Activated naive CD4-positive, alpha-beta T cell treated with anti-CD3 and anti-CD28 coated beads, Interleukin-2, amount 50 U/mL, for 16 hours (primary cell): ENCODE results near the gene CSRP1.
"Not testable (repeated sequence)": the region's sequence is repeated elsewhere in the genome, so short reads cannot be mapped to it uniquely, and the experiment has no call there.

Experiments
- DNase-seq: peaks from one replicate; pipeline ENCODE4 v3.0.0-alpha.2; 2020

CSRP1 gene

DNA sequence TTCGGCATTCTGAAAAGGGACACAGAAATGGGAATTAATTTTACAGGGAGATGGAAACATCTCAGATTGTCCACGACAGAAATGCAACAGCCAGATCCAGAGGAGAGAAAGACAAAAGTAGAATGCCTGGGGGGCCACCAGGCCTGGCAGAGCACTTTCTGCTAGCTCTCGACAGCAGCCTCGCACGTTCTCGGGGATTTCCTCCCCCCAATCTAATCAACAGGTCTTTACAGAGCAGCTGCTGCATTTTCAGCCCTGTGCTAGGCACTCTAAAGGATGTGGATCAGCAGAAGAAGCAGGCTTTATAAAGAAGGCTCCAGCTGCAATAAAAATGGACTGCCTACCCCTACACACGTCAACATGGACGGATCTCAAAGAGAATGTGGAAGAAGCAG is 10.6 kb downstream of the CSRP1 start:
- DNase-seq = no peak

DNA sequence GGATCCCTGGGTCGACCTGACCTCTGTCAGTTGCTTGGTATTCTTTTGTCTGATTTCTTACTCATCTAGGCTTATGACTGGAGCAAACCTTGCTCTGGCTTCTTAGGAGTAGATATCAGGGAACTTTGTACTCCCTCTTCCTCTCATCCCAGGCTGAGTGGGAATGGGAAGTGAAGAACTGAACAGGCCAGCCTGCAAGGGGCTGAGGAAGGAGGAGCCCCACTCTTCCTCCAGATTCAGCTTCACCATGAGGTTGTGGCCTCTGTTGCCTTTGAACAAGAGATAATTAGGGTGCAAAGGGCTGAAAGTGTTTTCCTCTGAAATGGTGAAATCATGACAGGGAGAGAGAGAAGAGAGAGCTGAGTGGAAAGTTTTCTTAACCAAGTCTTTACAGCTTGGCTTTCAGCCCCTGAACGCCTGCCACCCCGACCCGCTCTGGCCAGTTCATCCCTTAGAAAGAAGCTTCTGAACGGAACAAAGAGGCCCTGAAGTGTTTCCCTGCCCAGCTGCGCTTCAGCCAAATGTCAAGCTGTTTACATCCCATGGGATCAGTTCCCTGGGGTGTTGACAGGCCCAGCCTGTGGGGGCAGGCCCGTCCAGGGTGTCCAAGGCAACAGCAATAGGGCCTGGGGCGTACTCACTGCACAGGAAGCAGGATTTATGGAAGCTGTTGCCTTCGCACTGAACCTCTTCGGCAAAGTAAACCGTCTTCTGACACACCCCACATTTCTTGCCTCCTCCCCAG is 11.2 kb downstream of the CSRP1 start:
- no peak for DNase-seq

DNA sequence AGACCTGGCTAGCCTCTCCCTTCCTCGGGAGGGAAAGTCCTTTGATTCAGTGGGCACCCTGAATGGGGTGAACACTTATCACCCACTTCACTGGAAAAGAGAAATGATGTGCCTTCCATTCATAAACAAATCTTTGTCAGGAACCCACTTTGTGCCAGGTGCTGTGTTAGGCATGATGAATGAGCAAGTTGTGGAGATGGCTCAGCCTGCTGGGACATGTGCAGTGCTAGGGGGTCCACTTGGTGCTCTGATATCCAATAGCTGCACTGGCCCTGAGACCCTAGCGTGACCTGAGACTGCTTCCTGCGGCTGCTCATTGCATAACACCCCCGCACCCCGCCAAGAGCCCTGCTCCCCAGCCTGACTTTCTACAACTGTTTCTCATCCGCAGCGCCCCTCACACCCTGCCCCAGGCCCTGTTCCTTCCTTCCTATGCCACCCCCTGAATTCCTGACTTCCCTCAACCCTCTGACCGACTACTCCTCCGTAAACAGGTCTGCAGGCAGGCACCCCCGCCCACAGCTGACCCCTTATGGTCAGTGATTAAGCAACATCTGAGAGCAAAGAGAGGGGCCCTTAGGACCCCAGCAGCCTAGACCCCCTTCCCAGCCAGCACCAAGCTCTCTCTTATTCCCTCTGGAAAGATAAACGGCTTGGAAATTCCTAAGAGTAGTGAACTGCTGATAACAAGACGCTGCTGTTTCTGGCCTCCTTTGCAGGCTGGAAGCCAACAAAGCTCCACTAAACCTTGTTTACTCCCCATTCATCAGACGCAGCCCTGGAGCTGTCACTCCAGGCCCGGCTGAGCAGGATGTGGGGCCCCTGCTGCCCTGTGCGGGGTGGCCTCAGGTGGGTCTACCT is 12.9 kb downstream of the CSRP1 start:
- no peak for DNase-seq

DNA sequence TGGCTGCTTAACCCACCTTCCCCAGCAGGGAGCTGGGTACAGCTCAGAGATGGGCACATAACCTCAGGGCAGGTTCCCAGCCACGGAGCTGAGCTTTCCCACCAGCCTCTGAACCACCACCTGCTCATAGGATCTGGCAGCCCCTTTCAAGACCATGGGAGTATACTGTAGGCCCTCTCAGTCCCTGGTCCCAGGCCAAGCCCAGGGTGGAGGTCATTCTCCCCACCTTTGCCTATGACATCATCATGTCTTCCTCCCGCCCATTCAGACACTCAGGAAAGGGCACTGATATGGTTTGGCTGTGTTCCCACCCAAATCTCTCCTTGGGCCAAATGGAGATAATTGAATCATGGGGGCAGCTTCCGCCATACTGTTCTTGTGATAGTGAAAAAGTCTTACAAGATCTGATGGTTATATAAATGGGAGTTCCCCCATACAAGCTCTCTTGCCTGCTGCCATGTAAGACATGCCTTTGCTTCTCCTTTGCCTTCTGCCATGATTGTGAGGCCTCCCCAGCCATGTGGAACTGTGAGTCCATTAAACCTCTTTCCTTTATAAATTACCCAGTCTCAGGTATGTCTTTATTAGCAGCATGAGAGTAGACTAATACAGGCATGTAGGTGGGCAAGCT is 13.8 kb downstream of the CSRP1 start:
- not testable (repeated sequence) for DNase-seq

DNA sequence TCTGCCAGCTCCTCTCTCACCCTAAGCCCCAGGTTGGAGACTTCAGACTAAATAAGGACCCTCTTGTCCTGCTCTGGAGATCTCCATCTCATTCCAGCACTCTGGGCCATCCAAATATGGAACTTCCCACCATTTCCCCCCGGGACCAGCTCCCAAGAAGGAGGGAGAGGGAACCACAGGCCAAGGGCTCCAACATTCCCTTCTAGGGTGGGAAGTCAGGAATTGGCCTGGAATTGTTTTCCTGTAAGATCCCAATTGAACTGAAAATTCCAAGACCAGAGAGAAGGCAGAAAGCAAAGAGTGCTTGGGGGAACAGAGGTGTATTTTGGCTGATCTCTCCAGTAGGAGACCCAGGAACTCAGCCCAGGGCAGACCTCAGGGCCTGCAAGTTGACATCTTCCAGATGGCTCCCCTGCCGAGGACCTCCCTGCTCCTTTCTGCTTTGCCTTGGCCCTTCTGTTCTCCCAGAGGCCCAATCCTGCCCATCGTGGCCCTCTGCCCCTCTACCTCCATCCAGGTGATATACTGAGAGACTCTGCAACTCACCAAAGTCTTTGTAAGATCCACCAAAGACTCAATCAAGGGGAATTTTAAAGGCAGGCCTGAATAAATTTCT is 14.9 kb downstream of the CSRP1 start:
- DNase-seq = no peak

DNA sequence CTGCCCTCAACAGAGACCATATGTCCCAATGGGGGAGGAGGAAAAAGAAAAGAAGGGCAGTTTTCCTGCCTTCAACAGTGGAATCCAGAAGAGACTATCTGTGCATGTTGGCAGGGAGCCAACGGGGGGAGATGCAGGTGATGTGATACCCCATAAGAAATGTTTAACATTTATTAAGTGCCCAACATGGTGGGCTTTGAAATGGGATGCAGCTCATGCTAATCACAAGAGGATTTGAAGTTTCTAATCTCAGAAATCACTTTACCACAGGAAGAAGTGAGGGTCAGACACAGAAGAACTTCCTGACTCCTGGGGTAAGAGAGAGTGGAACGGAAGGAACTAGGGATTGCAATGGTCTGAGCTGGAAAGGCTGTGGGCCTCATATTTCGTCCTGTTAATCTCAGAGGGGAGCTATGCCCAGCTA is 16.2 kb downstream of the CSRP1 start:
- DNase-seq = no peak

DNA sequence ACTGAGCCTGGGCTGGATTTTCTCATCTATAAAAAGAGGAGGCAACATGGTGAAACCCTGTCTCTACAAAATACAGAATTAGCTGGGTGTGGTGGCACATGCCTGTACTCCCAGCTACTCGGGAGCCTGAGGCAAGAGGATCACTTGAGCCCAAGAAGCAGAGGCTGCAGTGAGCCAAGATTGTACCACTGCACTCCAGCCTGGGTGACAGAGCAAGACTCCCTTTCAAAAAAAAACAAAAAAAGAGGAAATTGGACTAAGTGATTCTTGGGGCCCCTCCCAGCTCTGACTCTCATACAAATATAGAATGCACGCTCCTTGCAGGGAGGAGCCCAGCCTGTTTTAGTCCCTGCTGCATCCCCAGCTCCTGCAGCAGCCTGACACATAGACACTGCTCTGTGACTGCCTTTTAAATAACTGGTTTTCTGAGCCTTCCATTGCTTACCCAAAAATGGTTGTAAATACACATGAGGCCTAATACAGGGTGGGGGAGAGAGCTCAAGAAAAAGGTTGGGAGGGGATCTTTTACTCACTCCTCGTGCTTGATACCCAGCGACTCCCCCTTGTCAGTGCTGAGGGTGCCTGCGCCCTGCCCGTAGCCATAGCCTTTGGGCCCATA is 17.2 kb downstream of the CSRP1 start:
- DNase-seq = no peak

DNA sequence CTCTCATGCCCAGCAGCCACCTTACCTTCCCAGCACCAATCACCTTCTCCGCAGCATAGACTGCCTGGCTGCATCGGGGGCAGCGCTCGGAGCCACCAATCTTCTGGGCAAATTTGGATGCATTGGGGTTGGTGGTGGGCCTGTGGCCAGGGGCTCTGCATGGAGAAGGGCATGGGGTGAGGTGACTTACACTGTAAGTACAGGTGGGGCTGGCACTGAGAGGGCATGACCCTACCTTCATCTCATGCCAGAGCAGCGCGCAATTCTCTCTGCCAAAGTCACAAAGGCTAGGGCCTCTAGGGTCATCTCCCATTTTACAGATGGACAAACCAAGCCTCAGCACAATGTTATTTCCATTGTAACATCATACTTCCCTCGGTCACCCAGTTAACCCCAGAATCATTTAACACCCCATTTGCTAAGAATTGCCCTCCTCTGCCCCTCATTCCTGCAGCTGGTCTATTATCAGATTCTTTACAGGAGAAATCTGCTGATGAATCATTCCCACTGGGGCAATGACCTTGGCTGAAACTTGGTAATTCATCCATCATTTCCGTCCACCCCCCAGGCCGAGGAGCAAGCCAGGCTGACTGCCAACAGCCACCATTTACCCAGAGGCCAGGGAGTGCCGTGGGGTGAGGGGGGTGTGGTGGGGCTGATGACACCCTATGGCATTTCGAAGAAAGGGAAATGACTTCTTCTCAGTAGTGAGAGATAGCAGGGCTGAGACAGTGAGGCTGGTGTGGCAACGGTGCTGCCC is 17.9 kb downstream of the CSRP1 start:
- DNase-seq = no peak

DNA sequence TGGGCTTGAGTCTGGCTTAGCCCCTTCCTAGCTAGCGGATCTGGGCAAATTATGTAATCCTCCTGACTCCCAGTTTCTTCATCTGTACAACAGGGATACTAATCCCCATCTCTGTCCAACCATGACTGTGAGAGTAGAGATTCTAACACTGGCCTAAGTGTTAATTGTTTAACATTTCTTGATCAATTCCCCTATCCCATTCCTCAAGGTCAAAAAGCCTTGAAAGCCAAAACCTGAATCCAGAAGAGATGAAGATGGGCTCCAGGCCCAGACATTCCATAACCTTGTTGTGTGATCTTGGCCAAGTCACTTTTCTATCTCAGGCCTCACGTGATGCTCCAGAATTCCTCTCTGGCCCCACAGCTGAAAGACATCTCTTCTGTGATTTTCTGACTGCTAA is 19.2 kb downstream of the CSRP1 start:
- no peak for DNase-seq

DNA sequence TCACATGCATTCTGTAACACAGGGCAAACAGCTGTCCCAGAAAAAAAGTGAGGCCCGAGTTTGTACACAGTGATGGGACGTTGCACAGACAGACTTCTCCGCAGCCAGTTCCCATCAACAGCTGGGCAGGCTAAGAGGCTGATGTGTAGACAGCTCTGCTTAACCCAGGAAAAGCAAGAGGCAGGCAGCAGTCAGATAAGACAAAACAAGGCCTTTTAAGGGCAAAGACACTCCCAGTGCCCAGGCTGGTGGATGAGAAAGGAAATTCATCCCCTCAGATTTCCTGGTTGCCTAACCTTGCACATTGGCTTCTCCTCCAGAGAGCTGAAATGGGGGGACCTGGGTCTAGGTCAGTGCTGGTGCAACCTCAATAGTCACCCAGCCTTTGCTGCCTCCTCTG is 20.7 kb downstream of the CSRP1 start:
- no peak for DNase-seq

DNA sequence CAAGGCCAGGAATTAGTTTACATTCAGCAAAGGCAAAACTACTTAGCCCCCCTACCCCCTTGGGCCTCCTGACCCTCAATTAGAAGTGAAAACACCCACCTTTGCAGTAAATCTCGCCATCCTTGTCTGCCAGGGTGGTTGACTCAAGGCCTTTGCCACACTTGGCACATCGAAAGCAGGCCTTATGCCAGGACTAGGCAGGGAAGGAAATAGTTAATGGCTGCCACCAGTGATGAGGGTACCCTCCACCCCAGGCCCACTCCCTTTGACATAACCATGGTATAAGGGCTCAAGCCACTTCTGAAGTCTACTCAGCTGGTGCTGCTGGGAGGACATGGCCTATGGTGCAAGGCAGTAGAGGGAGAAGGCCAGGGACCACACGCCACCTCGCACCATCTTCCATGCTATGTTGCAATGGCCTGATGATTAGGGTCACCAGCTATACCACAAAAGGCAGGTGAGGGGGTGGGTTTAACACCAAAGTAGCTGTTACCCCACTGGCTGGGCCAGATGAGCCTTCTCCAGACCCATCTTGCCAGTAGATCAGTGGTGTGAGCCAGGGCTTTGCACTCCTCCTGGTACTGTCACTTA is 21.6 kb downstream of the CSRP1 start:
- DNase-seq = no peak

DNA sequence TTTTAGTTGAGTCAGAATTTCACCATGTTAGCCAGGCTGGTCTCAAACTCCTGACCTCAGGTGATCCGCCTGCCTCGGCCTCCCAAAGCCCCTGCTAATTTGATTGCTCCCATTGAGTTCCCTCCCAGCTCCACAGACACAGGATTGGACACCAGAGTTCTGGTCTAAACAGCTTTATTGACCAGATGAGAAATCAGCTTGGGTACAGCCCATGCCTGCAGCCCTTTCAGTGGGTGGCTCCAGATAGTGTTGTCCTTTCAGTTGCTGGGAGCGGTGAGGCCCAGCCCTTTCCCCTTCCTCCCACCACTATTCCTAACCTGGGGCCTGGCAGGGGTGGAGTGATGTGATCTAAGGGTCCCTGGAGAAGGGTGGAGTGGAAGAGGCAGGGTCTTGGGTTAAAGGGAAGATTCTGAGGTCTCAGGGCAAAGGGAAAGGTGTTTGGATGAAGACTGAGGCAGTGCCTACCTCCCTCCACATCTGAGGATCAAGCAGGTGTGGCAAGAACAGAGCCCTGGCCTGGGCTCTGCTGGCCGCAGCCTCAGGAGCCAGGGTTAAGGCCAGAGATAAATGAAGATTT is 23.5 kb downstream of the CSRP1 start:
- no peak for DNase-seq

DNA sequence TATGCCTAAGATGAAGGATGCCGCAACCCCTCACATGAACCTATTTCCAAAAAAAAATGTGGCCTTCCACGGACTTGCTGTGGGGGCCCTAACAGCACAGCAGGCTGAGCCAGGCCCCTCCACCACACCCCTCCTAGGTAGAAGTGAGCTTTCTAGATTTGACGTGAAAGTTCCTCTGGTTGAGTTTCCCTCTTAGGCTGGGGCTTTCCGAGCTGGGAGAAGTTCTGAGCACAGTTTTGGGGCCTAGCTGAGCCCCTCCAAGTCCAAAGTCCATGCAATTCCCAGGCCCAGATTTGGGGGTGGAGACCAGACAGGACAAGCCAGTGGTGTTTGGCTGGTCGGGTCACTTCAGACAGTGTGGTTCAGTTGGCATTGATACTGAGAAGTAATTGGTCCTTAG is 24.2 kb downstream of the CSRP1 start:
- no peak for DNase-seq

DNA sequence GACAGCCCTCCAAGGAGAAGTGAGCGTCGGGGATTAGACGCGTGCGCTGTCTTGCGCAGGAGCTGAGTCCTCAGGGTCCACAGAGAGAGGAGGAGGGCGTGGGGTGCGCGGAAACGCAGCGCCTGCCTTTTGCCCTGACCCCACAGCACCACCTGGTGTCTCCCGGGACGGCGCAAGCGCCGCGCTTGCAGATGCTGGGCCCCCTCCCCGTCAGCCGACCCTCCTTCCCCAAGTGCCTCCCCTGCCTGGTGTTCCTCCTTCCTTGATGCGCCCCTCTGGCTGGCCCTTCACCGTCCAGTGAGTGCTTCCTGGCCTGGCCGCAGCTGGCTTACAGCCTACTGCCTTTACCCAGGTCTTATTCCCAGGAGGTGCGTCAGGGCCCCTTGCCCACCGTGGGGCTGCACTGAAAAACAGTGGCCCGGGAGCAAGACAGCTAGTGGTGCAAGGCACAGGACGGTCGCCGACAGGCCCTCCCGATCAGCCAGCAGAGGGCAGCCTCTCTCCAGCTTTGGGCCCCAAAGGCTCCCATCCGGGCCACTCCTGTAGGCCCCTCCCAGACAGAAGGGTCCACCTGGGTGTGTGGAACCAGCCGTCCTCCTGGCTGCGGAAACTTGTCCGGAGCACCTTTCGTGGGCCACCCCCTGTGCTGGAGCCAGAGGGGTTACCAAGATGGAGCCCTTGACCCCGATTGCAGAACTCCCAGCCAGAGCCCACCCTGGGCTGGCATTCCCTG is 25.0 kb downstream of the CSRP1 start:
- peak; percentile 83 for DNase-seq

DNA sequence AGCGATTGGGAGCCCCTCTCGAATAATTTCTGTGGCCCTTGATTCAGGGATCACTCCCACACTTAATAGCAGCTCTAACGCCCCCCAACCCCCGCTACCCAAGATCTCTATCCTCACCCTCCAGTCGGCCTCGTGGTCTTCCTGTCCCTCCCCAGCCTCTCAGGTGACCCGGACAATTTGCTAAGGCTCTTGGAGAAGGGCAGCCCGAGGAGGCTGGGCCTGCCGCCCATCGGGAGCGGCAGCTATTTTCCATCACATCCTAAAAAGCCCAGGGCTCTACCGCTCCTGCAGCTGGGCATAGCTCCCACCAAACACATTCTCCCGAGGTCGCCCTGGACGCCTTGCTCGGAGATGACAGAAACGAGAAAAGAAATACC is 25.9 kb downstream of the CSRP1 start:
- DNase-seq = no peak

DNA sequence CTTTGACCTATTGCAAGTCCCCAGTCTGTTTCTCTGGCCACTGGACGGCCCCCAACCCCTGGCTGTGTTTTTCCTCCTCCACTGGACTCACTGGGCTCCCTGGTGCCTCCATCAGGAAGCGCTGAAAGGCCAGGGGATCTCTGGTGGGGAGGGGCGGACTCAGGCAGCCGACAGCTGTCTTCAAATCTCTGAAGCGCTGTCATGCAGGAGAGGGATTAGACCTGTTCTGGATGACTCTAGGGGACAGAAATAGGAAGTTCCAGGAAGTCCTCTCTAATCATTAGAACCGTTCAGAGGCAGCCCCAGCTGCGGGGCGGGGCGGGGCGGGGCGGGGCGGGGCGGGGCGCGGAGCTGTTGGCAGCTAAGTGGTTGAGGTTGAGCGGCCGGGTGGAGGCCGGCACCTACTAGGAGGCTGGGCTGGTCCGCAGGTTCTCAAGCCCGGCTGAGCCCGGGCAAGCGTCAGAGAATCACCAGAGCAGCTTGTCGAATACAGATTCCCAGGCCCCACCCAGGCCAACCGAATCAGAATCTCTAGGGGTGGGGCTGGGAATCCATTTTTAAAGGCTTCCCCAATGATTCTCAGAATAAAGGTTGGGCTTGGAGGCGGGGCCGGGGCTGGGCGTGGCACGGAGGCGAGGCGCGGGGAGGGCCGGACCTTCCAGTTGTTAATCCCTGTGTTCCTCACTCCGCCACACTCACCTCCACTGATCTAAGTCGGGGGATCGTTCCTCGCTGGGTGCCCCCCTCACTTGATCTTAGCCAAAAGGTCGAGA is 26.5 kb downstream of the CSRP1 start:
- peak; percentile 53 for DNase-seq

DNA sequence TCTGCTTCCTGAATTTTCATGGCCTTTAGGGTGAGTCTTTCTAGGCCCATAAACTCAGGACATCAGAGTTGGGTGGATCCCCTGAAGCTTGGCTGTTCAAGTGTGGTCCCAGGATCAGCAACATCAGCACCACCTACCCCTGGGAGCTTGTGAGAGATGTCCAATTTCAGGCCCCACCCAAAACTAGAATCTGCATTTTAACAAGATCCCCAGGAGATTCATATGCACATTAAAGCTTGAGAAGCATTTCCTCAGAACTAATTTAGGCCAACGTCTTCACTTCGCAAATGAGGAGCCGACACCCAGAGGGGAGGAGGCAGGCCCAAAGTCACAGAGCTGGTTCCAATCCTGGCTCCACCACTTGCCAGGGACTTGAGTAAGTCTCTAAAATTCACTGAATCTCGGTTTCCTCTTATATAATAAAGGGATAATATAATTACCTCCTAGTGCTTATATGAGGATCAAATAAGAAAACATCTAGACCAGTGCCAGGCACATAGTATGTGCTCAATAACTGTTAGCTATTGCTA is 27.7 kb downstream of the CSRP1 start:
- DNase-seq = no peak

DNA sequence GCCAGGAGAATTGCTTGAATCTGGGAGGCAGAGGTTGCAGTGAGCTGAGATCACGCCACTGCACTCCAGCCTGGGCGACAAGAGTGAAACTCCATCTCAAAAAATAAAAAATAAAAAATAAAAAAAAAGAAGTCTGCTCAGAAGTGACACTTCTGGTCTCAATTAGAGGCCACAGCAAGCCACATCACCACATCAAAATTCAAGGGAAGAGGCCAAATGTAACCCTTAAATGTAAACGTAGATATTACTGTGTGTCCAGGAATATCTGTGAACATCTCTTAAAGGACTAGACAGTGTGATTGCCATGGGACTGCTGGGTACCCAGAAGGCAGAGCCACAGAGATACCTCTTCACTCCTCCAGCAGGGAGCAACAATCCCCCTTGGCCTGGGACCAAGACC is 28.3 kb downstream of the CSRP1 start:
- not testable (repeated sequence) for DNase-seq

DNA sequence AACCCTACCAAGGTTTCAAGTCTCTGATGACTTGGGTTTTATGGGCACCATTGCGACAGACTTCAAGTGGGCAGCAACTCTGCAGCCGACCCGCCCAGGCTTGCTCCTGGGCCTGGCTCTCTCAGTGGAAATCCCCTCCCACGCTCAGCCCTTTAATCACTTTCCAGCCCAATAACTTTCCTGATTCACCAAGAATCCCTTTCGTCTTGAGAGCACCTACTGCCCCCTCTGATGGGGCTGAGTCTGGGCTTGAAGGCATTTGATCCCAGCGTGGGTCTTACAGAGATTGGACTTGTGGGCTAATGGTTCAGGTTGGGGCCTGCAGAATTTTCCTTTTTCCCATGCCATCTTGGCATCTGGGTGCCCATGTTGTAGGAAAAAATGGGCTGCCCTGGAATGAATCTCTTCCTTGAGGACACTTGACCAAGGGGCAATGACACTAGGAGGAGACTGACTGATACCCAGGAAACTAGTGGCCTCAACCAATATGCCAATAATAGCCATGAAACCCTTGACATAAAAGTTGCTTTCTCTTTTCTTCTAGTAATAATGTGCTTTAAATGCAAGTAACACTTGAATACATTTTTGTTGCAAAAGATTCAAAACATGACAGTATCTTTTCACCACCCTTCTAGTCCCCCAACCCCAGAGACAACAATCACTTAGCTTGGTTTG is 30.1 kb downstream of the CSRP1 start:
- no peak for DNase-seq
